GM19372 (cell line): ENCODE data around the gene DAD1.
"Not testable (repeated sequence)": the region's sequence is repeated elsewhere in the genome, so short reads cannot be mapped to it uniquely, and the experiment has no call there.

Source experiments
- ATAC-seq: cut with Tn5 transposase; IDR thresholded peaks from one replicate; pipeline ENCODE4 v1.9.1; 2021; ENCODE audit warnings: mild to moderate bottlenecking, low read depth, moderate library complexity; ENCODE audit not compliant: unreplicated experiment

The DAD1 gene

DNA sequence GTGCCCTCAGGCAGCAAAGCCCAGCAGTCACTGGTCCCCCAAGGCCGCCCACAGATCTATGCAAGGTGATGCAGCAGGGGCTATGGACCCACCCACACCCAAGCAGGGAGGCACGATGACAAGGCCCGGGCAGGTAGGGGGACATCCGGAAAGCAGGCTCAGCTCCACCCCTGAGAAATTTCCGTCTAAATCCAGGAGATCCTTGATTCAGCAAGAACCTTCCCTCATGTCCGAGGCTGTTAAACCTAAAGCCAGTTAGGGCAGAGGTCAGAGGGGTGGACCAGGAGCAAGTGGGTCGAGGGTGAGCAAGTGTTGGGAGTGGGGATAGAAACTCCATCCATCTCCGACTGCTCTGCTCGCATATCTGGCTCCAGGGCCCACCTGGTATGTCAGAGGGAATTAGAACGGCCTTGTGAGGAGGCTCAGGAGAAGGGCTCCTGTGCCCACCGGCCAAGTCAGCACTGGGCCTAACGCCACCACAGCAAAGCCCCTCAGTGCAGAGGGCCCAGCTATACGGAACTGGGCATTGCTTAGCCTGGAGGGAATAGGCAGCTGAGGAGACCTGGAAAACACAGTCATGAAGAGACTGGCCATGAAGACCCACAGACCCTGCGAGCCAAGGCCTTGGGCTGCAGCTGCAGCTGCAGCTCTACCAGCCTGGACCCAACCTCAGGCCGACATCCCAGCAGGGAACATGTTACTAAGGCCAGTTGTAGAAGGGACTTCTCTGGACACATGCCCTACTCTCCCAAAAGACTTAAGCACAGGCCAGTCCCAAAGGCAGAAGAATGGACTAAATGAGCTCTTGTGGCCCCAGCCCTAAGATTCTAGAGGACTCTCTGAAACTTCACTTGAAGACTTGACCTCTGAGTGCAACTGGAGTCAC, 34.3 kb downstream of the DAD1 start:
- no peak for ATAC-seq

GRCh38 chr14:22553861-22554497, 35.0 kb downstream of the DAD1 start:
- ATAC-seq = not testable (repeated sequence)

GRCh38 chr14:22553445-22553844, 35.6 kb downstream of the DAD1 start:
- no peak for ATAC-seq

DNA sequence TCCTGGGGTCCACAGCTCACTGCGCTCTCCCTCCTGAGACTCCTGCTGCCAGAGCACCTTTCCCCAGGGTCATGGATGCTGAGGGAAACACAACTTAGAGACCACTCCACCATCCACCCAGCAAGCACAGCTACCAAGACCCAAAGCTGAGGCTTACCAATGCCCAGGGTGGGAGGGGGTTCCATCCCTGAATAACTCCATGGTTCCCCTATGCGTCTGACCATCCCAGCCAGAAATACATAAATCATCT, 36.3 kb downstream of the DAD1 start:
- no peak for ATAC-seq

DNA sequence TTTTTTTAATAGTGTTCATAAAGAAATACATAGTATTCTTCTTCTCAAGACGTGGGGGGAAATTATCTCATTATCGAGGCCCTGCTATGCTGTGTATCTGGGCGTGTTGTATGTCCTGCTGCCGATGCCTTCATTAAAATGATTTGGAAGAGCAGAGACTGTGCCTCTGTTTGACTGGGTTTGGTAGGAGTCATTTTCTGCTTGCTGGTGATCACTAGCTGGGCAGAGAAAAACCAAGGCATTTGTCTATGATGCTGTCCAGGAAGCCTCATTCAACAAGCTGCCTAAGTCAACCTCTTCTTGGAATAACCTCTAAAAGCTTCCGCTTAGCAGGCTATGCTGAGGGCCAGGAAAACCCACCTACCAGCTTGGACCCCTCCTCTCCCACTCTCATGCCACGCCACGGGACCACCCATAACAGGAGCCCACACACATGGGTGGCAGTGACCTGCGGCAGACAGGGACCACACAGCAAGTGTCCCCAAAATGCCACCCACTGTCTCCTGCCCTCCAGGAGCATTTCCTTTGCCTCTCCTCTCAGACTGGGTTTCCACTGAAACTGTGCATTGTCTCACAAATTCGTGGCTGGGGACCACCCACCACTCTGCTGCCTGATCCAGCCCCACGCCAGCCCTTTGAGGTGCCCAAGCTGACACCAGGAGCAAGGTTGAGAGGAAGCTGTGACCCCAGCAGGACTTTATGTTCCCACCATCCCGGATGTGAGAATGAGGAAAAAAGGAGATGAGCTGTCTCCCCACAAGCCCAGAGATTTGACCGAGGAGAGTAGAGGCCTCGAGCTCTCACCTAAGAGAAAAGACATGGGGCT, 36.8 kb downstream of the DAD1 start:
- ATAC-seq = no peak

DNA sequence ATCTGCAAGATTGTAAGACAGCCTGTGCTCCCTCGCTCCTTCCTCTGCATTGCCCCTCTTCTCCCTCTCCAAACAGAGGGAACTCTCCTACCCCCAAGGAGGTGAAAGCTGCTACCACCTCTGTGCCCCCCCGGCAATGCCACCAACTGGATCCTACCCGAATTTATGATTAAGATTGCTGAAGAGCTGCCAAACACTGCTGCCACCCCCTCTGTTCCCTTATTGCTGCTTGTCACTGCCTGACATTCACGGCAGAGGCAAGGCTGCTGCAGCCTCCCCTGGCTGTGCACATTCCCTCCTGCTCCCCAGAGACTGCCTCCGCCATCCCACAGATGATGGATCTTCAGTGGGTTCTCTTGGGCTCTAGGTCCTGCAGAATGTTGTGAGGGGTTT, 37.4 kb downstream of the DAD1 start:
- no peak for ATAC-seq

GRCh38 chr14:22549981-22550673, 38.9 kb downstream of the DAD1 start:
- peak; percentile 68 for ATAC-seq

GRCh38 chr14:22549324-22549962, 39.6 kb downstream of the DAD1 start:
- no peak for ATAC-seq

GRCh38 chr14:22547948-22548750, 40.9 kb downstream of the DAD1 start:
- no peak for ATAC-seq

- ATAC-seq = no peak
These were observed 41.6 kb downstream of the DAD1 start for GRCh38 chr14:22547313-22547947.

GRCh38 chr14:22546722-22547071, 42.3 kb downstream of the DAD1 start:
- ATAC-seq = no peak

- no peak for ATAC-seq
These were observed 42.9 kb downstream of the DAD1 start for GRCh38 chr14:22545842-22546721.

DNA sequence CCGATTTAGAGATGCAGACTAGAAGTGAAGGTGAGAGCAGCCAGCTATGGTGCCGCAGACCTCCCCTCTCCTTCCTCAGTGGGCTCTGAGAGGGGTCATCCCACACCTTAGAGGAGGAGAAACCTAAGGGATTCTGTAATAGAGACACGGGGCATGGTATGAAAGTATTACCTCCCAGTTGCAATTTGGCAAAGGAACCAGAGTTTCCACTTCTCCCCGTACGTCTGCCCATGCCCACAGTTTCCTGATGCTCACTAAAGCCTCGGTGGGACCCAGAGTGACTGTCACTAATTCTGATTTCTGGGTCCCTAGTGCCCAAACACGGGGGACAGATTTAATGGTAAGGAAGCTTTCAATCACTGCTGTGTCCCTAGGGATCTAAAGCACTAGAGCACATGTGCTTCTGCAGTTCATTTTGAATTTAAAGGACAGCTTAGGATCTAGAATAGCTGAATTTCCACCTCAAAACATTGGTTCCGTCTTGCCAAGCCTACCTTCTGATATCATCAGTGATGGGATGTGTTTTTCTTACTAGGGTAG, 44.1 kb downstream of the DAD1 start:
- ATAC-seq = no peak

- ATAC-seq = no peak
These were observed 44.6 kb downstream of the DAD1 start for GRCh38 chr14:22544406-22544805.

DNA sequence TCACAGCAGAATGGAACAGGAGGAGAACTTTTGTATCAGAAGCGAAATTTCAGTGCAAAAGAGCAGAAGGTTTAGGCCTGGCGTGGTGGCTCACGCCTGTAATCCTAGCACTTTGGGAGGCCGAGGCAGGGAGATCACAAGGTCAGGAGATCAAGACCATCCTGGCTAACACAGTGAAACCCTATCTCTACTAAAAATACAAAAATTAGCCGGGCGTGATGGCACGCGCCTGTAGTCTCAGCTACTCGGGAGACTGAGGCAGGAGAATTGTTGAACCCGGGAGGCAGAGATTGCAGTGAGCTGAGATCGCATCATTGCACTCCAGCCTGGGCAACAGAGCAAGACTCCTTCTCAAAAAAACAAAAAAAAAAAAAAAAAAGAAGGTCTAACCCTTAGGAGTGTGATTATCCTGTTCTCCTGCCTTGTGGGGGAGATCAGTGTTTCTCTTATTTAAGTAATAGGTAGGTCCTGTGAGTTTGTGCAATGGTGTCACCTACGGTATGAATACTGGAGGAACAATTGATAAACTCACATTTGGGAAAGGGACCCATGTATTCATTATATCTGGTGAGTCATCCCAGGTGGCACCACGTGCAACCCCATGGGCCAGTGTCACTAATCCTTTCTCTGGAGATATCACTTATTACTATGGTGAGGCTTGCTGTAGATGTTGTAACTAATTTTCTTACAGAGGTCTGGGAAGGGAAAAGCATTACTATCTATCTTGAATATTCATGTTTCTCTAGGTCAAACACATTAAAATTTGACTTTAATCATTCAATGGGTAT, 45.3 kb downstream of the DAD1 start:
- not testable (repeated sequence) for ATAC-seq

- ATAC-seq = no peak
These were observed 46.7 kb downstream of the DAD1 start for GRCh38 chr14:22542360-22542759.

DNA sequence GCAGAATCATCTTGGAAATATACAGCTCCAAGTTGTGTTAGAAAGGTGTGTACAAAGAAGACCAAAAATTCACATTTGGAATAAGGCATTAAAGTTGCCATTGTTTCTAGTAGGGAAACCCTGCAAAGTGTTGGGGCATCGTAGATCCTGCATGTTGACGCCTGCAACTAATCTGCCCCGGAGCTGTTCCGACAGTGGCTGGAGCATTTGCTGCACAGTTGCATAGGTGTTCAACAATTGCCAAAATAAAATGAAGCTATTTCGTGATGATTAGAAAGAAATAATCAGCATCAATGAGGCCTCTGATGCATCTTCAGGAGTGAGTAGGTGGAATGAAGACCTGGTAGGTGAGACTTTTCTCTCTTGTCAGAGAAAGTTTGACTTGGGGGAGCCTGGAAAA, 47.3 kb downstream of the DAD1 start:
- no peak for ATAC-seq
